Neuronal stem cell (in vitro differentiated cells): ENCODE data around the gene DNALI1. TPM values are rescaled to one million over a fixed set of nuclear protein-coding genes. Genes with fewer than 3 reads are reported as not detected.

Experiments
- small RNA-seq: library from polyadenylated mRNA; stranded (forward); fragments of <200 nt; extraction: miRNeasy Mini kit (QIAGEN cat#:217004); gene quantifications from one replicate; pipeline ENCODE3, GENCODE V24; 2013; ENCODE audit not compliant: insufficient read depth

DNALI1 gene

Small RNA genes lying within 50 kb of the gene (small RNA-seq; reads per million reads assigned to genes)
- gene AL034379.1: not detected
